Endothelial cell of umbilical vein (primary cell): Measurements from ENCODE around the gene TFF2. TPM values are rescaled to one million over a fixed set of nuclear protein-coding genes. Genes with fewer than 3 reads are reported as not detected.

Source experiments
- BruUV-seq: library from RNA; stranded (reverse); fragments of 400-500 nt; replicated peaks from 2 replicates; lab custom pipeline; 2021; lab: Mats Ljungman, UMichigan
- CTCF ChIA-PET: fragments of 300-600, 350-600 bp; sonication (Branson Sonifier 250); formaldehyde crosslinking; loops from one replicate; lab custom pipeline; 2021; ENCODE audit warnings: antibody characterized with exemption, inconsistent platforms; lab: Charles Lee
- POLR2A ChIA-PET: fragments of 300-600, 350-600 bp; sonication (Branson Sonifier 250); formaldehyde crosslinking; loops from one replicate; lab custom pipeline; 2021; ENCODE audit warnings: antibody characterized with exemption, inconsistent platforms; lab: Charles Lee
- DNase-seq: peaks from one replicate; pipeline ENCODE4 v3.0.0-alpha.2; 2011; ENCODE audit warnings: low read depth, low spot score
- FAIRE-seq: peaks from 2 replicates; lab custom pipeline; 2011; peaks lifted over from hg19 to GRCh38; lab: Jason Lieb, UNC
- H2AFZ ChIP-seq: 2 replicates; pipeline ENCODE4 v1.6.0; 2012; ENCODE audit warnings: low read depth, low read length, control low read depth, inconsistent platforms
- H3K27ac ChIP-seq: 2 replicates; pipeline ENCODE4 v1.5.1; 2011; ENCODE audit warnings: low read depth, mild to moderate bottlenecking, control low read depth, low read length, moderate library complexity; ENCODE audit not compliant: insufficient read depth
- H3K27me3 ChIP-seq, 2 experiments: 2 replicates each; pipeline versions ENCODE4 v1.6.0 to v1.6.1; 2011; ENCODE audit warnings: low read length in 2 of 2, mixed read lengths in 1 of 2; ENCODE audit not compliant: control insufficient read depth in 2 of 2, insufficient read depth in 2 of 2
- H3K36me3 ChIP-seq, 2 experiments: 2 replicates in 1 of 2; 3 replicates in 1 of 2; pipeline ENCODE4 v1.5.1; 2011; ENCODE audit warnings: low read length in 2 of 2, mild to moderate bottlenecking in 1 of 2, moderate library complexity in 1 of 2; ENCODE audit not compliant: control insufficient read depth in 2 of 2, insufficient read depth in 2 of 2; ENCODE audit errors: extremely low read depth in 1 of 2
- H3K4me1 ChIP-seq: 3 replicates; pipeline ENCODE4 v1.5.1; 2011; ENCODE audit warnings: mild to moderate bottlenecking, low read length; ENCODE audit not compliant: control insufficient read depth, insufficient read depth; ENCODE audit errors: extremely low read depth
- H3K4me2 ChIP-seq: 2 replicates; pipeline ENCODE4 v1.6.1; 2011; ENCODE audit warnings: low read length, control low read depth, mixed read lengths; ENCODE audit not compliant: insufficient read depth
- H3K4me3 ChIP-seq, 3 experiments: fragments of 200-600 bp in 1 of 3; sonication (generic), shearing (Covaris generic) in 1 of 3; replicated peaks in 1 of 3; 2 replicates each; pipeline ENCODE4 v1.5.1; 2011 to 2016; ENCODE audit warnings: control low read depth in 3 of 3, low read length in 3 of 3, mild to moderate bottlenecking in 2 of 3, inconsistent platforms in 1 of 3, low read depth in 1 of 3, moderate library complexity in 1 of 3; ENCODE audit not compliant: insufficient read depth in 1 of 3
- H3K79me2 ChIP-seq: 2 replicates; pipeline ENCODE4 v1.6.0; 2012; ENCODE audit warnings: low read length, inconsistent platforms; ENCODE audit not compliant: control insufficient read depth, insufficient read depth
- H3K9ac ChIP-seq: replicated peaks from 2 replicates; pipeline ENCODE3; 2011; ENCODE audit warnings: low read length, control low read depth; ENCODE audit not compliant: insufficient read depth; ENCODE audit errors: extremely low read depth
- H3K9me1 ChIP-seq: replicated peaks from 3 replicates; pipeline ENCODE4 v1.6.0; 2011; ENCODE audit warnings: mild to moderate bottlenecking, low read length; ENCODE audit not compliant: control insufficient read depth, insufficient read depth; ENCODE audit errors: extremely low read depth
- H3K9me3 ChIP-seq: replicated peaks from 2 replicates; pipeline ENCODE4 v1.5.1; 2012; ENCODE audit warnings: low read length, inconsistent platforms; ENCODE audit not compliant: control insufficient read depth, insufficient read depth
- H4K20me1 ChIP-seq: replicated peaks from 2 replicates; pipeline ENCODE3; 2011; ENCODE audit warnings: mild to moderate bottlenecking, low read length; ENCODE audit not compliant: control insufficient read depth, insufficient read depth; ENCODE audit errors: extremely low read depth
- CTCF ChIP-seq, 2 donors: IDR thresholded peaks; 1 replicate in 1 of 2; 2 replicates in 1 of 2; pipeline ENCODE4 v1.5.1; 2011; ENCODE audit warnings: low read length in 2 of 2, mild to moderate bottlenecking in 2 of 2, moderate library complexity in 2 of 2, control low read depth in 1 of 2, inconsistent platforms in 1 of 2, low read depth in 1 of 2; ENCODE audit not compliant: insufficient read depth in 1 of 2; ENCODE audit errors: extremely low read depth in 1 of 2
- EZH2 ChIP-seq: IDR thresholded peaks from 2 replicates; pipeline ENCODE4 v1.6.1; 2012; ENCODE audit warnings: borderline replicate concordance, low read depth, mild to moderate bottlenecking, moderate library complexity, low read length, inconsistent platforms; ENCODE audit not compliant: severe bottlenecking
- FOS ChIP-seq: IDR thresholded peaks from 2 replicates; pipeline ENCODE4 v1.6.1; 2011; ENCODE audit warnings: mild to moderate bottlenecking, low read length, moderate library complexity, borderline replicate concordance; ENCODE audit not compliant: insufficient read depth
- GATA2 ChIP-seq: IDR thresholded peaks from 2 replicates; pipeline ENCODE4 v1.7.0; 2011; ENCODE audit warnings: low read depth, mild to moderate bottlenecking, moderate library complexity, mixed read lengths, low read length; ENCODE audit not compliant: insufficient read length, insufficient read depth
- JUN ChIP-seq: IDR thresholded peaks from 2 replicates; pipeline ENCODE4 v1.6.1; 2011; ENCODE audit warnings: borderline replicate concordance, low read depth; ENCODE audit not compliant: insufficient read length, insufficient read depth
- MAX ChIP-seq: IDR thresholded peaks from 2 replicates; pipeline ENCODE4 v1.6.1; 2011; ENCODE audit not compliant: insufficient read depth, insufficient read length
- MYC ChIP-seq: IDR thresholded peaks from one replicate; pipeline ENCODE4 v1.6.1; 2011; ENCODE audit warnings: mild to moderate bottlenecking, low read depth, low read length
- POLR2A ChIP-seq: IDR thresholded peaks from 2 replicates; pipeline ENCODE4 v1.6.1; 2012; ENCODE audit warnings: low read depth, mild to moderate bottlenecking, control low read depth, low read length
- POLR2AphosphoS5 ChIP-seq: IDR thresholded peaks from 2 replicates; pipeline ENCODE4 v1.6.1; 2012; ENCODE audit warnings: low read depth, mild to moderate bottlenecking, control low read depth, low read length, moderate library complexity; ENCODE audit not compliant: insufficient read depth
- dilution Hi-C: fragments of 300-500 bp; cut with MboI; formaldehyde crosslinking; loops from one replicate; pipeline ENCODE4 v1.15.0; 2019; ENCODE audit warnings: low sequenced_read_pairs; ENCODE audit not compliant: extremely low pct_ligation_motif_present
- intact Hi-C: fragments of 100-400 bp; cut with micrococcal nuclease; formaldehyde crosslinking; loops from one replicate; pipeline ENCODE4 v1.10.0; 2022
- polyA plus RNA-seq, 4 experiments: library from polyadenylated mRNA; depleted of rRNA in 3 of 4; stranded (reverse) in 3 of 4; unstranded in 1 of 4; fragments of >200 nt; gene quantifications; 2 replicates each; pipeline versions ENCODE4 v1.2.1 to v1.2.3, GENCODE V29; 2011 to 2012; ENCODE audit warnings: missing spikeins in 1 of 4
- total RNA-seq: library from RNA; stranded (reverse); gene quantifications from 2 replicates; pipeline ENCODE4 v1.2.3, GENCODE V29; 2021

Gene TFF2
- total and polyA plus RNA-seq, 2 donors (not counting 3 experiments of a cell fraction or from before 2014, with no cell fraction given): not detected

GRCh38 chr21:42321845-42322244 lies 28.9 kb downstream of the TFF2 start:
- peaks cover 0 to 12% of the 10 kb centered on the region in 2 experiments for H3K27me3 ChIP-seq
- no peaks in the 10 kb centered on the region for H3K4me1 ChIP-seq
- no peak overlapping the region for H3K9ac ChIP-seq
- no peaks in the 10 kb centered on the region for H3K36me3 ChIP-seq
- no peak overlapping the region for H2AFZ ChIP-seq
- CTCF ChIA-PET: interaction anchor here (1.0 kb wide), 1 partner anchor 12 kb away, joined by 4 read pairs; no protein-coding TSS in a partner anchor
- intact Hi-C loops: no loop called here
- POLR2A ChIA-PET: no interaction called here
- DNase-seq: no peak
- no peaks in the 10 kb centered on the region for H3K9me1 ChIP-seq
- no peaks in the 10 kb centered on the region for H4K20me1 ChIP-seq
- no peaks in the 10 kb centered on the region for H3K9me3 ChIP-seq
- H3K4me2 ChIP-seq: no peak overlapping the region
- dilution Hi-C loops: no loop called here
- H3K4me3 ChIP-seq: no peak overlapping the region
- H3K79me2 ChIP-seq: no peaks in the 10 kb centered on the region
- TF ChIP-seq EZH2 (no peak), FOS (no peak), JUN (no peak), POLR2A (no peak), MYC (no peak), GATA2 (no peak), POLR2AphosphoS5 (no peak), CTCF (IDR thresholded peaks at IDR 0.05; ENCODE audit: extremely low read depth in 1 of 2, insufficient read depth in 1 of 2, low read depth in 1 of 2, low read length in 2 of 2) (no peak), MAX (no peak)
- no TSS peak for BruUV-seq
- no peak for FAIRE-seq
- H3K27ac ChIP-seq: no peak overlapping the region
